Pancreas (tissue), 10 donors: ENCODE measurements around the gene BACH2. TPM values are rescaled to one million over a fixed set of nuclear protein-coding genes. Genes with fewer than 3 reads are reported as not detected.

Source experiments
- ATAC-seq, 4 donors: fragments of 200-7000 bp; cut with Tn5 transposase; one replicate each; pipeline versions ENCODE4 v1.8.0 to v1.9.1; 2020; ENCODE audit warnings: mild to moderate bottlenecking in 4 of 4, moderate library complexity in 4 of 4
- DNase-seq, 6 donors: peaks; one replicate each; pipeline ENCODE4 v3.0.0-alpha.2; 2020
- FAIRE-seq: peaks from 2 replicates; lab custom pipeline; 2012; peaks lifted over from hg19 to GRCh38; lab: Jason Lieb, UNC
- H3K27ac ChIP-seq, 4 donors: fragments of 200-600 bp; sonication (generic); 1 replicate in 3 of 4; 2 replicates in 1 of 4; pipeline versions ENCODE4 v1.5.0 to v1.8.0; 2020
- H3K27me3 ChIP-seq, 4 donors: fragments of 200-600 bp; one replicate each; pipeline ENCODE4 v1.8.0; 2021
- H3K36me3 ChIP-seq, 3 donors: fragments of 200-600 bp; sonication (generic) in 1 of 3; one replicate each; pipeline versions ENCODE4 v1.5.0 to v1.8.0; 2020 to 2021
- H3K4me1 ChIP-seq, 3 donors: fragments of 200-600 bp; one replicate each; pipeline ENCODE4 v1.8.0; 2021
- H3K4me3 ChIP-seq, 4 donors: fragments of 200-600 bp; sonication (generic) in 2 of 4; one replicate each; pipeline versions ENCODE4 v1.5.0 to v1.8.0; 2020 to 2021
- H3K9me3 ChIP-seq, 4 donors: fragments of 200-600 bp; one replicate each; pipeline ENCODE4 v1.8.0; 2021
- WGBS, 2 donors: extraction: QIAGEN DNeasy Blood & Tissue Kit; methylation state at CpG; one replicate each; pipeline ENCODE4 v1.1.7; 2013; 5-methylcytosine and 5-hydroxymethylcytosine counted together
- intact Hi-C, 3 donors: fragments of 100-400 bp; cut with DNase I; formaldehyde crosslinking; loops; one replicate each; pipeline versions ENCODE4 v1.11.1 to v1.14.2; 2022
- polyA plus RNA-seq, 2 donors: library from polyadenylated mRNA; stranded (reverse); fragments of 200-250 nt; gene quantifications; one replicate each; pipeline ENCODE4 v1.2.3, GENCODE V29; 2013
- total RNA-seq, 6 donors: library from RNA; stranded (reverse); fragmentation: NEBNext Ultra II Directional in 4 of 6; extraction: Animal tissue kit (Norgen Biotek cat#: 25700) in 4 of 6; gene quantifications; one replicate each; pipeline versions ENCODE4 v1.2.1 to v1.2.4, GENCODE V29; 2021 to 2023
- TF ChIP-seq, protein P1 (sequence below), 4 donors: fragments of 200-600 bp; sonication (generic) in 3 of 4; IDR thresholded peaks; one replicate each; pipeline versions ENCODE4 v1.5.0 to v1.8.0; 2021; ENCODE audit warnings: antibody characterized with exemption in 4 of 4
- donor health status: healthy with polysubstance abuse.
- donor health status: DM: no; HTN: no; CAD: no; lungs with moderate emphysema.
- donor health status: DM: no; HTN: no; CAD: no.
- donor health status: control.
- donor health status: control.
- donor health status: Bipolar disorder and iron deficiency.
- donor health status: DM: yes; HTN: yes; CAD: no.
- donor health status: DM: no; HTN: no; CAD: no.
- donor health status: DM: no; HTN: no; CAD: no.
- donor health status: DM: yes; HTN: yes; CAD: no.

Gene BACH2
- total and polyA plus RNA-seq, 8 donors = 0.61 to 8.0 (median 4.9) TPM

DNA sequence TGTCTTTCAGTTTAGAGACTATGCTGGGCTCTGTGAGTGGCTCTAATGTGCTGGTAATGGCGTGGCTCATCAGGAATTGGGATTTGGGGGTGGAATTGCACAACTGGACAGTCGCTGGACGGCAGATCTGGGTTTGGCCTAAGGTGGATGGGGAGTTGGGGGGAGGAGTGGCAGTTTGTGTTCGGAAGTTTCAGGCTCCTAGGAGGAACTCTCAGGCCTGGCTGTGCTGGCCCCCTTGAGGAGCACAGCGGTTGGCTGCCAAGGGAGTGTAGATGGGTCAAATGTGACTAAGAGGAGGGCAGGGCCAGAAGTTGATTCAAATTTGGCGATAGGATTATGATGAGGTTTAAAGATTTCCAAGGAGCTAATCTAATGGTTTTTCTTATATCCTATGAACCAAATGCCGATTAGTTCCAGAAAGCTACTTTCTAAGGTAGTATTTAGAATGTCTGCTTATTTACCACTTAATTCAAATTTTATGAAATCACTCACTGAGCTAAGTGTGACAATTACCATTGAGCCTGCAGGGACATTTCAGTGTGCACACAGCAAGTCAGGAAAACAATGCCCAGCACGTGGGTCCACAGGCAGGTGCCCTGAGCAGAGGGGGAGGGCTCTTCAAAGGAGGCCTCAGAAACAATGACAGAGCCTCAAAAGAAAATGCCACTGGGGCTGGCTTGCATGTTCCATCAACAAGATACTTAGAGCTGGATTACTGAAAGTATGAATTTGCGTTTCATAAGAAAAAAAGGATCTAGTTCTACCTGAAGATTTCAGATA lies 291.4 kb downstream of the BACH2 start:
- H3K27me3 ChIP-seq = no peaks in the 10 kb centered on the region
- no peak overlapping the region for H3K4me3 ChIP-seq
- TF ChIP-seq, protein P1, sequence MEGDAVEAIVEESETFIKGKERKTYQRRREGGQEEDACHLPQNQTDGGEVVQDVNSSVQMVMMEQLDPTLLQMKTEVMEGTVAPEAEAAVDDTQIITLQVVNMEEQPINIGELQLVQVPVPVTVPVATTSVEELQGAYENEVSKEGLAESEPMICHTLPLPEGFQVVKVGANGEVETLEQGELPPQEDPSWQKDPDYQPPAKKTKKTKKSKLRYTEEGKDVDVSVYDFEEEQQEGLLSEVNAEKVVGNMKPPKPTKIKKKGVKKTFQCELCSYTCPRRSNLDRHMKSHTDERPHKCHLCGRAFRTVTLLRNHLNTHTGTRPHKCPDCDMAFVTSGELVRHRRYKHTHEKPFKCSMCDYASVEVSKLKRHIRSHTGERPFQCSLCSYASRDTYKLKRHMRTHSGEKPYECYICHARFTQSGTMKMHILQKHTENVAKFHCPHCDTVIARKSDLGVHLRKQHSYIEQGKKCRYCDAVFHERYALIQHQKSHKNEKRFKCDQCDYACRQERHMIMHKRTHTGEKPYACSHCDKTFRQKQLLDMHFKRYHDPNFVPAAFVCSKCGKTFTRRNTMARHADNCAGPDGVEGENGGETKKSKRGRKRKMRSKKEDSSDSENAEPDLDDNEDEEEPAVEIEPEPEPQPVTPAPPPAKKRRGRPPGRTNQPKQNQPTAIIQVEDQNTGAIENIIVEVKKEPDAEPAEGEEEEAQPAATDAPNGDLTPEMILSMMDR (IDR thresholded peaks at IDR 0.05) = no peak
- ATAC-seq (peak in 2 of 4 donors; percentile 44 to 71), FAIRE-seq (no peak), DNase-seq (no peak)
- no peaks in the 10 kb centered on the region for H3K9me3 ChIP-seq
- no peaks in the 10 kb centered on the region for H3K4me1 ChIP-seq
- H3K36me3 ChIP-seq = no peaks in the 10 kb centered on the region
- intact Hi-C loops = no loop called here
- 91 to 94% methylated on average over 9 of the region's 9 CpGs for WGBS, 2 donors
- no peak overlapping the region for H3K27ac ChIP-seq

DNA sequence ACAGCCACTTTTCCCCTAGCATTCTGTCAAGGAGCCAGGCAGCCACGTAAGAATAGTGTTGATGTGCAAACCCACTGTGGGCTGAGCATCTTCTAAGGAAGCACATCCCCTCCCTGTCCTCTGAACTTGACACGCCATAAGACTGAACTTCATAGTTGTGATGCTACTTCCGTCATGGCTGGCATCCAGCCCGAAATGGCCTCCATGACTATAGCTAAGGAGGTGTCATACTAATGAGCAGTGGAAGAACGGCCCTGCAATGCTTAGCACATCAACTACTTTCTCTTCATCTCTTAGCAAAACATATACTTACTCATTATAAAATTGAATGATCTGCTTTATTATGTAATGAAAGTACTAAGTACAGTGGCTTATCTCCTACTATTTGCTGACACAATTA lies 292.1 kb downstream of the BACH2 start:
- TF ChIP-seq, protein P1 (IDR thresholded peaks at IDR 0.05) = no peak
- intact Hi-C loops = no loop called here
- no peak overlapping the region for H3K4me3 ChIP-seq
- FAIRE-seq (no peak), ATAC-seq (no peak), DNase-seq (no peak)
- peaks cover 0 to 7% (median 0%) of the 10 kb centered on the region in 3 donors for H3K4me1 ChIP-seq
- no peaks in the 10 kb centered on the region for H3K36me3 ChIP-seq
- H3K27me3 ChIP-seq = no peaks in the 10 kb centered on the region
- H3K27ac ChIP-seq = no peak overlapping the region
- 87 to 95% methylated on average over 5 of the region's 5 CpGs for WGBS, 2 donors
- H3K9me3 ChIP-seq = no peaks in the 10 kb centered on the region

DNA sequence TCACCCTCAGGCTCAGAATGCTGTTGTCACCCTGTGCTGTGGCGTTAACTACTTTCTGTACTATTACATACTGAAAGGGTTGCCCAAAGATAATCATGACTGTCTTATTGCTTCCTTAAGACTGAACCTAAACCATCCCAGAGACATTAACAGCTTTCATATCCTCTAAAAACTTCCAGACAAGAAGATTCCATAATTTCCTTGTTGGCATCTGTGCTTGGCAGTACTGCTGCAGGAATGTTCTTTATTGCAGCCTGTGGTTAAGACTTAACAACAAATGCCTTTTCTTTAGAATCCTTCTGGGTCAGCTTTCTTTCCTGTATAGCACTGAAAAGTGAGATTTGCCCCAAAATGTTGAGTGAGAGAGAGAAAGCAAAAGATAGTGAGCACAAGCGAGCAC lies 292.7 kb downstream of the BACH2 start:
- no peak overlapping the region for H3K4me3 ChIP-seq
- H3K36me3 ChIP-seq = no peaks in the 10 kb centered on the region
- no peaks in the 10 kb centered on the region for H3K9me3 ChIP-seq
- H3K27ac ChIP-seq = no peak overlapping the region
- H3K4me1 ChIP-seq = peaks cover 0 to 13% (median 0%) of the 10 kb centered on the region in 3 donors
- FAIRE-seq (no peak), ATAC-seq (no peak), DNase-seq (no peak)
- 96% methylated on average over 2 of the region's 2 CpGs for WGBS, 2 donors
- H3K27me3 ChIP-seq = no peaks in the 10 kb centered on the region
- intact Hi-C loops = no loop called here
- TF ChIP-seq, protein P1 (IDR thresholded peaks at IDR 0.05) = no peak

DNA sequence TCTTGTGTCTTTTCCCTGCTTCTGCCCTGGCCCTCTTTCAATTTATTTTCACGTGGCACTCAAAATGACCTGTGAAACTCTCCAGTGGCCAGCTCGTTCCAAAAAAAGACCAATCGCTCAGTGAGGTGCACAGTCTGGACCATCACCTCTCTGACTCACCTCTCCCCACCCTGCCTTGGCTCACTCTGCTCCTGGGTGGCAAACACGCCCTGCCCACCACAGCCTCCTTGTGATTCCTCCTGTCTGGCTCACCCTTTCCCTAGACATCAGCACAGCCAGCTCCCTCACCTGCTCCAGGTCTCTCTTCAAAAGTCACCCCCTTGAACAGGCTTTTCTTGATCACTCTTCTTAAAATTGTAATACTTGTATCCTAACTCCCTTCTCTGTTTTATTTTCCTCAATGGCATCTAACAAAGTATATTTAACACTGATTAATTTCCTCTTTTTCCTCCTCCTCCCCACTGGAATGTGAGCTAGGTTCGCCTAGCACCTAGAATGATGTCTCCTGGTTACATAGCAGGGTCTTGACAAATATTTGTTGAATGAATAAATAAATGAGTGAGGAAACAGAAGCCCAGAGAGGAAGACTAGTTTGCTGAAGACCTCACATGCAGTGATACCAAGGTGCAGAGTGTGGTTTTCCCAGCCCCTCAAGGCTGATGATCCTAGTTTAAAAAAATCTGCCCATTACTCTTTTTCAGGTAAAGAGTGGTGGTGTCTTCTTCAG lies 293.4 kb downstream of the BACH2 start:
- ATAC-seq (no peak), FAIRE-seq (no peak), DNase-seq (no peak)
- intact Hi-C loops = no loop called here
- Histone ChIP-seq H3K4me3 (no peak overlapping the region), H3K36me3 (no peaks in the 10 kb centered on the region), H3K27me3 (no peaks in the 10 kb centered on the region), H3K4me1 (peaks cover 0 to 15% (median 0%) of the 10 kb centered on the region in 3 donors), H3K27ac (no peak overlapping the region), H3K9me3 (no peaks in the 10 kb centered on the region)
- TF ChIP-seq, protein P1 (IDR thresholded peaks at IDR 0.05) = no peak
- WGBS, 2 donors = 89% methylated on average over 5 of the region's 5 CpGs
